Effector memory CD4-positive, alpha-beta T cell (primary cell): ENCODE results near the gene PCDH17.

Source experiments
- DNase-seq, 3 donors: peaks; one replicate each; pipeline ENCODE4 v3.0.0-alpha.2; 2020
- H3K27ac ChIP-seq: 2 replicates; pipeline ENCODE4 v1.7.0; 2013; ENCODE audit warnings: mild to moderate bottlenecking, low read length, moderate library complexity; ENCODE audit not compliant: insufficient read depth, poor library complexity, severe bottlenecking
- H3K27me3 ChIP-seq: replicated peaks from 2 replicates; pipeline ENCODE4 v1.7.0; 2013; ENCODE audit warnings: mild to moderate bottlenecking, low read length; ENCODE audit not compliant: insufficient read depth, control insufficient read depth, poor library complexity, severe bottlenecking
- H3K36me3 ChIP-seq: 2 replicates; pipeline ENCODE4 v1.7.0; 2013; ENCODE audit warnings: mild to moderate bottlenecking, low read length, moderate library complexity; ENCODE audit not compliant: control insufficient read depth, insufficient read depth
- H3K4me1 ChIP-seq: 2 replicates; pipeline ENCODE4 v1.7.0; 2013; ENCODE audit warnings: low read length, mild to moderate bottlenecking; ENCODE audit not compliant: control insufficient read depth, insufficient read depth, poor library complexity, severe bottlenecking
- H3K4me3 ChIP-seq: 2 replicates; pipeline ENCODE4 v1.7.0; 2013; ENCODE audit warnings: low read length, low read depth, mild to moderate bottlenecking; ENCODE audit not compliant: insufficient read depth, poor library complexity, severe bottlenecking
- H3K9me3 ChIP-seq: 2 replicates; pipeline ENCODE4 v1.7.0; 2013; ENCODE audit warnings: mild to moderate bottlenecking, low read length, moderate library complexity; ENCODE audit not compliant: control insufficient read depth

The PCDH17 gene

GRCh38 chr13:57636816-57637215 lies 5.3 kb downstream of the PCDH17 start:
- Histone ChIP-seq H3K9me3 (peaks cover 3% of the 10 kb centered on the region), H3K4me1 (peaks cover 6% of the 10 kb centered on the region), H3K27me3 (peaks cover 9% of the 10 kb centered on the region), H3K4me3 (no peak overlapping the region), H3K36me3 (no peaks in the 10 kb centered on the region), H3K27ac (no peak overlapping the region)
- no peak for DNase-seq

- peaks cover 5% of the 10 kb centered on the region for H3K27me3 ChIP-seq
- H3K4me3 ChIP-seq: no peak overlapping the region
These were observed 6.0 kb downstream of the PCDH17 start for GRCh38 chr13:57637515-57637914.

GRCh38 chr13:57638186-57638890 lies 6.8 kb downstream of the PCDH17 start:
- Histone ChIP-seq H3K4me3 (no peak overlapping the region), H3K27ac (no peak overlapping the region), H3K27me3 (no peaks in the 10 kb centered on the region), H3K9me3 (no peaks in the 10 kb centered on the region), H3K36me3 (no peaks in the 10 kb centered on the region), H3K4me1 (no peaks in the 10 kb centered on the region)
- DNase-seq: no peak

More at GRCh38 chr13:57637515-57637914, 6.0 kb downstream of the PCDH17 start:
- H3K27ac ChIP-seq: no peak overlapping the region
- peaks cover 3% of the 10 kb centered on the region for H3K9me3 ChIP-seq
- DNase-seq: no peak
- H3K4me1 ChIP-seq: peaks cover under 1% of the 10 kb centered on the region
- no peaks in the 10 kb centered on the region for H3K36me3 ChIP-seq

GRCh38 chr13:57640607-57641006 lies 9.1 kb downstream of the PCDH17 start:
- no peak for DNase-seq
- no peaks in the 10 kb centered on the region for H3K4me1 ChIP-seq

GRCh38 chr13:57641051-57641450 lies 9.5 kb downstream of the PCDH17 start:
- Histone ChIP-seq H3K4me3 (no peak overlapping the region), H3K27ac (no peak overlapping the region), H3K27me3 (no peaks in the 10 kb centered on the region), H3K4me1 (no peaks in the 10 kb centered on the region), H3K9me3 (no peaks in the 10 kb centered on the region), H3K36me3 (no peaks in the 10 kb centered on the region)
- no peak for DNase-seq

More at GRCh38 chr13:57640607-57641006, 9.1 kb downstream of the PCDH17 start:
- Histone ChIP-seq H3K4me3 (no peak overlapping the region), H3K36me3 (no peaks in the 10 kb centered on the region), H3K9me3 (no peaks in the 10 kb centered on the region), H3K27ac (no peak overlapping the region), H3K27me3 (no peaks in the 10 kb centered on the region)

- DNase-seq: no peak
- H3K4me1 ChIP-seq: no peaks in the 10 kb centered on the region
- H3K36me3 ChIP-seq: no peaks in the 10 kb centered on the region
- H3K4me3 ChIP-seq: no peak overlapping the region
- no peak overlapping the region for H3K27ac ChIP-seq
- H3K27me3 ChIP-seq: no peaks in the 10 kb centered on the region
- no peaks in the 10 kb centered on the region for H3K9me3 ChIP-seq
These were observed 12.6 kb downstream of the PCDH17 start for GRCh38 chr13:57644106-57644505.

GRCh38 chr13:57653229-57653989 lies 21.9 kb downstream of the PCDH17 start:
- Histone ChIP-seq H3K27me3 (no peaks in the 10 kb centered on the region), H3K27ac (no peak overlapping the region), H3K4me1 (no peaks in the 10 kb centered on the region), H3K9me3 (no peaks in the 10 kb centered on the region), H3K36me3 (no peaks in the 10 kb centered on the region), H3K4me3 (no peak overlapping the region)
- no peak for DNase-seq

GRCh38 chr13:57665481-57665880 lies 33.9 kb downstream of the PCDH17 start:
- Histone ChIP-seq H3K27me3 (no peaks in the 10 kb centered on the region), H3K9me3 (no peaks in the 10 kb centered on the region), H3K27ac (no peak overlapping the region), H3K4me3 (no peak overlapping the region), H3K4me1 (no peaks in the 10 kb centered on the region), H3K36me3 (no peaks in the 10 kb centered on the region)
- no peak for DNase-seq

GRCh38 chr13:57666131-57666953 lies 34.8 kb downstream of the PCDH17 start:
- no peak overlapping the region for H3K27ac ChIP-seq
- no peaks in the 10 kb centered on the region for H3K9me3 ChIP-seq
- H3K27me3 ChIP-seq: no peaks in the 10 kb centered on the region
- H3K4me1 ChIP-seq: no peaks in the 10 kb centered on the region
- DNase-seq: no peak
- H3K36me3 ChIP-seq: no peaks in the 10 kb centered on the region
- no peak overlapping the region for H3K4me3 ChIP-seq
